H1 (cell line): ENCODE measurements around the gene BTD. TPM values are rescaled to one million over a fixed set of nuclear protein-coding genes. Genes with fewer than 3 reads are reported as not detected.

Experiments used
- CHD7 ChIP-seq: fragments of 300-600 bp; sonication (generic); IDR thresholded peaks from 2 replicates; pipeline ENCODE4 v1.7.1; 2012; ENCODE audit warnings: low read length, moderate library complexity, mild to moderate bottlenecking, inconsistent platforms; ENCODE audit not compliant: insufficient replicate concordance
- polyA plus RNA-seq, 7 experiments: library from polyadenylated mRNA; depleted of rRNA in 3 of 7; stranded (reverse) in 5 of 7; unstranded in 2 of 7; fragments of >200 nt in 5 of 7; fragments of 200-250 nt in 2 of 7; gene quantifications; 1 replicate in 5 of 7; 2 replicates in 1 of 7; 4 replicates in 1 of 7; pipeline versions ENCODE4 v1.2.1 to v1.2.3, GENCODE V29; 2011 to 2013; ENCODE audit warnings: missing spikeins in 2 of 7, mixed read lengths in 2 of 7
- total RNA-seq: library from RNA; stranded (reverse); fragmentation: NEBNext Ultra II Directional; extraction: Animal tissue kit (Norgen Biotek cat#: 25700); gene quantifications from 2 replicates; pipeline ENCODE4 v1.2.1, GENCODE V29; 2021

BTD gene
- total and polyA plus RNA-seq, 2 of the 8 experiments (the other 6 are each of a cell fraction or from before 2014, with no cell fraction given), result 21.8 to 36.7 TPM

DNA sequence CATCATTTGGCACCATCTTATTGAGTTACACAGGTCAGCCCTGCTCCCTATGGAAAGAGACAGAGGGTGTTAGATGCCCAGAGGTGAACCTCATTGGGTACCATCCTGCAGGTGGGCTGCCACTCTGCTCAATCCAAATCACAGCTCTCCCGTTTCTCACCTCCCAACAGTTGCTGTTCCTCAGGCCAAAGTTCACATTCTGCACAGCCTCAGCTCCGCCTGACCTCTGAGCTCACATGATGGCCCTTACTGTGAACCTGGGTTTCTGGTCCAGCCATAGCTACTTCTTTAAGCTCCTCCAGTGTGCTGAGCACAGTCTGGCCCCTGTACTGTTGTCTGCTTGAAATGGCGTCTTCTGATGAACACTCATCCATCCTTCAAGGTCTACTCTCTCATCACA, 47.8 kb downstream of the BTD start (continued):
- TF ChIP-seq CHD7, result no peak
